Measurements from ENCODE around the gene APLNR.

Gene APLNR

DNA sequence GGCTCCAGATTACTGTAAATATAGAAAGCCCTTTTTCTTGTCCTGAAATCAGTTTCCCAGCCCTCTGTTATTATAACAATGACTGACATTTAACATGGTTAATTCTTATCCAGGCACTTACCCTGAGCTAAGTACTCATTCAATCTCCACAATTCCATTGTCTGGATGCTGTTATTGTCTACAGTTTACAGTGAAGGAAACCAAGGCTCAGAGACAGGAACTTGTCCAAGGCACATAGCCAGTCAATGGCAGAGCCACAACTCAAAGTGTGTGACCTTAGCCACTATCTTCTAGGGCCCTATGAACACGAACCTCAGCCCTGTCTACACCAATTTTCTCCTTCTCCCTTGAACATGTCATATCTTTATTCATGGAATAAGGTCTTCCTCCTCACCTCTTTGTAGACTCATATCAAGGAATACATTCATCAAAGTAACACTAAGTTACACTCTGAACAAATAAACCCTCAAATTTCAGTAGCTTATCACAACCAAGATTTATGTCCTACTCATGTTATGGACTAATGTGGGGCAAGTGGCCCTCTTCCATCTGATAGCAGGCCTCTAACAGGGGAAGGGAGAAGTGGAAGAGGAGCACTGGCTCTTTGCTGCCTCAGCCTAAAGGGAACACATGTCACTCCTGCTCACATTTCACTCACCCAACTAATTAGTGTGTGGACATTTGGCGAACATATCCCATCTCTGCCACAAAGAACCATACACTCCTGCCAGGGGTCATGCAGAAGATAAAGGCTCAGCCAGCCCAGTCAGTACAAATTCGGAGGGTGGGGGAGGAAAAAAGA, 39.3 kb upstream of the APLNR start:
- no peak overlapping the region for H3K4me3 ChIP-seq (replicated peaks; ENCODE audit: low read depth, low read length)

DNA sequence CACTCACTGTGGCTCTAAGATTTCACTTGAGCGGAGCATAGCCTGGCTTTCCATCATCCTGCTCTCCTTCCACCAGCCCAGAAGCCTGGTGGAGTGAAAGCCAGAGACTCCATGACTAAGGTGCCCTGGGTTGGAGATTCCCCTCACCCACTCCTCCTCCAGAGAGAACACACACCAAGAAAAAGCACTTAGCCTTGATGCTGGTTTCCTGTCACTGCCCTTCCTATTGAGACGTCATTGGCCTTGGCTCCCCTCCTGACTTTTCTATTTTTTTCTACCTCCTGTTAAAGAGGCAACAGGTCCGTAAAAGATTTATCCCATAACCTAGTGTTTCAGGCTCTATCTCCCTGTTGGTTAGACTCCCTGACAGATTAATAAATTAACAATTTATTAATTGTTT, 38.5 kb upstream of the APLNR start:
- no peak for TF ChIP-seq CTCF (IDR thresholded peaks at IDR 0.05; ENCODE audit: low read length, missing control alignments)
- no peak overlapping the region for H3K4me3 ChIP-seq (replicated peaks; ENCODE audit: low read depth, low read length)
- DNase-seq (ENCODE audit: low read depth), result peak; percentile 74

More for the DNA sequence above, 39.3 kb upstream of the APLNR start:
- no peak for DNase-seq (ENCODE audit: low read depth)
- no peak for TF ChIP-seq CTCF (IDR thresholded peaks at IDR 0.05; ENCODE audit: low read length, missing control alignments)

DNA sequence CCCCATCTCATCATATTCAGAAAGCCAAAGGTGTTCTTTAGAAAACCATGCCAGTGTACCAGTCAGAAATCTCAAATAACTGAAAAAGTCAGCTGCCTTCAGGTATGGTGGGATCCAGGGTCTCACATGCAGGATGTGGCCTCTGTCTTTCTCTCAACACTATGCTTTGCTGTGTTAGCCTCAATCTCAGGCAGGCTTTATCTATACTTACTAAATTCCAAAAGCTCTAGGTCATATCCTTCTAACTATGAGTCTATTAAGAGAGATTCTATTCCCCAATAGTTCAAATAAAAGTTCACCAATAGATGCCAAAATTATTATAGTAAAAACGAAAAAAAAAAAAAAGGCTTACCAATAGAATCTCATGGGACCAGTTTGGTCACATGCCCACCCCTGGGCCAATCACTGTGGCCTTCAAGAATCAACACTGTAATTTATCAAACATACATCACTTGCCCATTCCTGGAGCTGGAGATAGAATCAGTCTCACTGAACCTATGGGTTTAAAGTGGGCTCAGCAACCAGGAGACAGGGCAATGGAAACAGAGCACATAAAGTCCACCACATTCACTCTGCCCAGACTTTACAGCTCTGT, 38.0 kb upstream of the APLNR start:
- DNase-seq (ENCODE audit: low read depth), result no peak
- no peak for TF ChIP-seq CTCF (IDR thresholded peaks at IDR 0.05; ENCODE audit: low read length, missing control alignments)
- no peak overlapping the region for H3K4me3 ChIP-seq (replicated peaks; ENCODE audit: low read depth, low read length)

GRCh38 chr11:57273448-57274058, 36.5 kb upstream of the APLNR start:
- no peak for TF ChIP-seq CTCF (IDR thresholded peaks at IDR 0.05; ENCODE audit: low read length, missing control alignments)
- H3K4me3 ChIP-seq (replicated peaks; ENCODE audit: low read depth, low read length), result no peak overlapping the region
- DNase-seq (ENCODE audit: low read depth), result no peak

- TF ChIP-seq CTCF (IDR thresholded peaks at IDR 0.05; ENCODE audit: low read length, missing control alignments), result no peak
- no peak overlapping the region for H3K4me3 ChIP-seq (replicated peaks; ENCODE audit: low read depth, low read length)
- no peak for DNase-seq (ENCODE audit: low read depth)
These were observed 32.5 kb upstream of the APLNR start for GRCh38 chr11:57269571-57270021.

- TF ChIP-seq CTCF (IDR thresholded peaks at IDR 0.05; ENCODE audit: low read length, missing control alignments), result no peak
- DNase-seq (ENCODE audit: low read depth), result no peak
- no peak overlapping the region for H3K4me3 ChIP-seq (replicated peaks; ENCODE audit: low read depth, low read length)
These were observed 29.1 kb upstream of the APLNR start for GRCh38 chr11:57266157-57266556.
